H9 (cell line): ENCODE measurements around the gene MAP3K12. TPM values are rescaled to one million over a fixed set of nuclear protein-coding genes. Genes with fewer than 3 reads are reported as not detected.

Experiments
- DNase-seq: peaks from one replicate; pipeline ENCODE4 v3.0.0-alpha.2; 2017
- H2AFZ ChIP-seq: one replicate; pipeline ENCODE4 v1.6.1; 2013; ENCODE audit warnings: mild to moderate bottlenecking, low read length, control low read depth, moderate library complexity
- H2AK5ac ChIP-seq: 2 replicates; pipeline ENCODE4 v1.6.1; 2013; ENCODE audit warnings: low read length, control low read depth, mixed read lengths; ENCODE audit not compliant: insufficient read length
- H2BK120ac ChIP-seq: one replicate; pipeline ENCODE4 v1.6.1; 2013; ENCODE audit warnings: low read depth, mild to moderate bottlenecking, low read length, control low read depth, inconsistent platforms; ENCODE audit not compliant: poor library complexity, severe bottlenecking
- H2BK12ac ChIP-seq: 2 replicates; pipeline ENCODE4 v1.6.1; 2013; ENCODE audit warnings: low read length, control low read depth, mixed read lengths, low read depth; ENCODE audit not compliant: insufficient read length
- H2BK15ac ChIP-seq: 2 replicates; pipeline ENCODE4 v1.6.1; 2013; ENCODE audit warnings: low read depth, low read length, control low read depth
- H2BK20ac ChIP-seq: one replicate; pipeline ENCODE4 v1.6.1; 2013; ENCODE audit warnings: low read depth, mild to moderate bottlenecking, low read length, control low read depth, inconsistent platforms; ENCODE audit not compliant: poor library complexity, severe bottlenecking
- H2BK5ac ChIP-seq: 2 replicates; pipeline ENCODE4 v1.6.1; 2013; ENCODE audit warnings: low read length, control low read depth, mixed read lengths; ENCODE audit not compliant: insufficient read length
- H3K14ac ChIP-seq: 2 replicates; pipeline ENCODE4 v1.6.1; 2013; ENCODE audit warnings: low read length, control low read depth; ENCODE audit not compliant: insufficient read depth
- H3K18ac ChIP-seq: 2 replicates; pipeline ENCODE4 v1.6.1; 2013; ENCODE audit warnings: low read depth, mild to moderate bottlenecking, mixed read lengths, low read length, control low read depth; ENCODE audit not compliant: insufficient read length
- H3K23ac ChIP-seq: 2 replicates; pipeline ENCODE4 v1.6.1; 2013; ENCODE audit warnings: low read length, control low read depth, mixed read lengths, low read depth; ENCODE audit not compliant: insufficient read length
- H3K23me2 ChIP-seq: 2 replicates; pipeline ENCODE4 v1.6.1; 2013; ENCODE audit warnings: low read depth, mild to moderate bottlenecking, mixed read lengths, low read length, control low read depth; ENCODE audit not compliant: insufficient read length, poor library complexity, severe bottlenecking
- H3K27ac ChIP-seq: 2 replicates; pipeline ENCODE4 v1.5.1; 2013; ENCODE audit warnings: low read length, control low read depth, mixed read lengths, low read depth; ENCODE audit not compliant: insufficient read length
- H3K27me3 ChIP-seq: 2 replicates; pipeline ENCODE4 v1.6.1; 2013; ENCODE audit warnings: low read length, control low read depth, inconsistent platforms; ENCODE audit not compliant: insufficient read depth
- H3K4ac ChIP-seq: 2 replicates; pipeline ENCODE4 v1.6.1; 2013; ENCODE audit warnings: low read depth, mild to moderate bottlenecking, control low read depth, inconsistent platforms, low read length, moderate library complexity
- H3K4me1 ChIP-seq: 2 replicates; pipeline ENCODE4 v1.6.1; 2013; ENCODE audit warnings: low read length, control low read depth, inconsistent platforms; ENCODE audit not compliant: insufficient read depth
- H3K4me2 ChIP-seq: 2 replicates; pipeline ENCODE4 v1.6.1; 2013; ENCODE audit warnings: low read length, control low read depth, mixed read lengths; ENCODE audit not compliant: insufficient read length, insufficient read depth
- H3K56ac ChIP-seq: 2 replicates; pipeline ENCODE4 v1.6.1; 2013; ENCODE audit warnings: low read depth, mild to moderate bottlenecking, mixed read lengths, low read length, control low read depth; ENCODE audit not compliant: insufficient read length
- H3K79me1 ChIP-seq: 2 replicates; pipeline ENCODE4 v1.6.1; 2013; ENCODE audit warnings: low read depth, mild to moderate bottlenecking, moderate library complexity, low read length, control low read depth, inconsistent platforms; ENCODE audit not compliant: insufficient read depth, poor library complexity, severe bottlenecking
- H3K79me2 ChIP-seq: 2 replicates; pipeline ENCODE4 v1.6.1; 2013; ENCODE audit warnings: low read length, control low read depth, inconsistent platforms; ENCODE audit not compliant: insufficient read depth
- H3K9ac ChIP-seq: 2 replicates; pipeline ENCODE4 v1.6.1; 2013; ENCODE audit warnings: low read length, control low read depth, mixed read lengths; ENCODE audit not compliant: insufficient read length; ENCODE audit errors: extremely low read depth
- H3K9me3 ChIP-seq: one replicate; pipeline ENCODE4 v1.6.1; 2013; ENCODE audit warnings: low read depth, low read length, inconsistent platforms; ENCODE audit not compliant: control insufficient read depth
- H3T11ph ChIP-seq: one replicate; pipeline ENCODE4 v1.6.1; 2013; ENCODE audit warnings: mild to moderate bottlenecking, low read length, control low read depth, inconsistent platforms
- H4K20me1 ChIP-seq: one replicate; pipeline ENCODE4 v1.6.1; 2013; ENCODE audit not compliant: control insufficient read depth, insufficient read length, insufficient read depth
- H4K5ac ChIP-seq: 2 replicates; pipeline ENCODE4 v1.6.1; 2013; ENCODE audit warnings: low read depth, mild to moderate bottlenecking, mixed read lengths, low read length, control low read depth; ENCODE audit not compliant: insufficient read length
- H4K8ac ChIP-seq: replicated peaks from 2 replicates; pipeline ENCODE4 v1.6.1; 2013; ENCODE audit warnings: low read length, control low read depth, mixed read lengths, low read depth; ENCODE audit not compliant: insufficient read length
- H4K91ac ChIP-seq: 2 replicates; pipeline ENCODE4 v1.6.1; 2013; ENCODE audit warnings: low read depth, mild to moderate bottlenecking, moderate library complexity, mixed read lengths, low read length, control low read depth; ENCODE audit not compliant: insufficient read length
- H3K27ac Mint-ChIP-seq, 3 experiments: 2 replicates in 2 of 3; 3 replicates in 1 of 3; pipeline ENCODE4 v1.8.0; 2020 to 2021; ENCODE audit warnings: mixed read lengths in 3 of 3, mild to moderate bottlenecking in 1 of 3, moderate library complexity in 1 of 3
- H3K27me3 Mint-ChIP-seq: 2 replicates; pipeline ENCODE4 v1.8.0; 2021; ENCODE audit warnings: low read depth, mild to moderate bottlenecking, moderate library complexity, mixed read lengths
- H3K36me3 Mint-ChIP-seq, 3 experiments: 2 replicates in 2 of 3; 3 replicates in 1 of 3; pipeline ENCODE4 v1.8.0; 2020 to 2021; ENCODE audit warnings: low read depth in 3 of 3, mixed read lengths in 3 of 3; ENCODE audit not compliant: insufficient read depth in 1 of 3
- H3K4me1 Mint-ChIP-seq, 2 experiments: 2 replicates each; pipeline ENCODE4 v1.8.0; 2020; ENCODE audit warnings: mixed read lengths in 2 of 2
- H3K4me3 Mint-ChIP-seq, 2 experiments: 2 replicates in 1 of 2; 3 replicates in 1 of 2; pipeline ENCODE4 v1.8.0; 2020 to 2021; ENCODE audit warnings: mild to moderate bottlenecking in 2 of 2, mixed read lengths in 2 of 2, moderate library complexity in 1 of 2
- H3K9me3 Mint-ChIP-seq, 2 experiments: 2 replicates in 1 of 2; 3 replicates in 1 of 2; pipeline ENCODE4 v1.8.0; 2020; ENCODE audit warnings: mild to moderate bottlenecking in 2 of 2, mixed read lengths in 2 of 2, moderate library complexity in 1 of 2
- WGBS: extraction: QIAGEN DNeasy Blood & Tissue Kit; methylation state at CpG from one replicate; pipeline ENCODE4 v1.1.7; 2013; ENCODE audit warnings: missing lambda C conversion rate, low lambda C conversion rate, mixed read lengths; ENCODE audit not compliant: insufficient read length; ENCODE audit errors: extremely low coverage; 5-methylcytosine and 5-hydroxymethylcytosine counted together
- total RNA-seq: library from RNA; stranded (reverse); gene quantifications from 2 replicates; pipeline ENCODE4 v1.2.1, GENCODE V29; 2021
- TF ChIP-seq, protein P1 (sequence below): fragments of 200-600 bp; sonication (generic); conservative IDR thresholded peaks from 3 replicates; pipeline ENCODE4 v1.8.0; 2021; ENCODE audit warnings: antibody characterized with exemption, mild to moderate bottlenecking

The MAP3K12 gene
- total RNA-seq, 1 experiment from 2014 or later = 22.3 TPM

DNA sequence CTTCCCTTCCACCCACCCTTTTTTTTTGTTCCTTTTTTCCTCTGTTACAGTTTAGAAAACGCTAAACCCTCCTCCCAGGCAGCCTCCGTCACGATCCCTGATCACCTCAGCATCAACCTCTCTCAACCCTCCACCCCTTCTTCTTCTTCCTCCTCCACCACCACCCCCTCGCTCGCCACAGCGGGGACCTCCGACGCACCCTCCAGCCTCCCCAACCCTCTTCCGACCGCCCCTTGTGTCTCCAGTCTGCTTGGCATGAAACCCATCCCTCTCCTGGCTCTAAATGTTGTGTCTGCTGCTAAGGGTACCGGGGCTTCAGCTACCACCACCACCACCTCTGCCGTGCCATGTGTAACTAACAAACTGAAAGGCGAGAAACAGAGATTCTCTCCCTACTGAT is 24.4 kb downstream of the MAP3K12 start:
- no peak for DNase-seq
- Histone ChIP-seq H3K9me3 (no peaks in the 10 kb centered on the region), H4K20me1 (no peaks in the 10 kb centered on the region), H3K4ac (no peak overlapping the region), H3K79me2 (no peaks in the 10 kb centered on the region), H2BK12ac (no peak overlapping the region), H3K27me3 (no peaks in the 10 kb centered on the region), H2BK15ac (no peak overlapping the region), H3K27ac (peak overlapping the region; percentile 33), H3K14ac (no peak overlapping the region; the same call in 1 of the 2 replicates), H3K4me2 (no peak overlapping the region), H3K23me2 (no peaks in the 10 kb centered on the region), H3K18ac (no peak overlapping the region), H2BK20ac (no peak overlapping the region), H3T11ph (no peak overlapping the region), H4K5ac (no peak overlapping the region), H3K4me1 (no peaks in the 10 kb centered on the region), H2AK5ac (no peak overlapping the region), H3K23ac (no peak overlapping the region), H4K8ac (no peak overlapping the region), H3K9ac (no peak overlapping the region), H4K91ac (no peak overlapping the region), H2AFZ (no peak overlapping the region), H3K56ac (no peak overlapping the region), H3K79me1 (peaks cover 8% of the 10 kb centered on the region), H2BK120ac (no peak overlapping the region), H2BK5ac (no peak overlapping the region)
- no peaks in the 10 kb centered on the region; a peak in 1 of 5 replicates for H3K9me3 Mint-ChIP-seq
- H3K27me3 Mint-ChIP-seq = no peaks in the 10 kb centered on the region; the same call in 1 of the 2 replicates
- TF ChIP-seq, protein P1, sequence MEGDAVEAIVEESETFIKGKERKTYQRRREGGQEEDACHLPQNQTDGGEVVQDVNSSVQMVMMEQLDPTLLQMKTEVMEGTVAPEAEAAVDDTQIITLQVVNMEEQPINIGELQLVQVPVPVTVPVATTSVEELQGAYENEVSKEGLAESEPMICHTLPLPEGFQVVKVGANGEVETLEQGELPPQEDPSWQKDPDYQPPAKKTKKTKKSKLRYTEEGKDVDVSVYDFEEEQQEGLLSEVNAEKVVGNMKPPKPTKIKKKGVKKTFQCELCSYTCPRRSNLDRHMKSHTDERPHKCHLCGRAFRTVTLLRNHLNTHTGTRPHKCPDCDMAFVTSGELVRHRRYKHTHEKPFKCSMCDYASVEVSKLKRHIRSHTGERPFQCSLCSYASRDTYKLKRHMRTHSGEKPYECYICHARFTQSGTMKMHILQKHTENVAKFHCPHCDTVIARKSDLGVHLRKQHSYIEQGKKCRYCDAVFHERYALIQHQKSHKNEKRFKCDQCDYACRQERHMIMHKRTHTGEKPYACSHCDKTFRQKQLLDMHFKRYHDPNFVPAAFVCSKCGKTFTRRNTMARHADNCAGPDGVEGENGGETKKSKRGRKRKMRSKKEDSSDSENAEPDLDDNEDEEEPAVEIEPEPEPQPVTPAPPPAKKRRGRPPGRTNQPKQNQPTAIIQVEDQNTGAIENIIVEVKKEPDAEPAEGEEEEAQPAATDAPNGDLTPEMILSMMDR = no peak
- 0 out of 5 replicates have a peak overlapping the region, but pooled peaks of 1 of the 2 experiments have one; percentile 33 for H3K4me3 Mint-ChIP-seq
- peaks cover 67 to 98% (median 90%) of the 10 kb centered on the region in 3 experiments for H3K36me3 Mint-ChIP-seq
- peaks cover 40 to 56% of the 10 kb centered on the region in 2 experiments for H3K4me1 Mint-ChIP-seq
- no CpG with 5 or more reads among the region's 13 CpGs for WGBS
- H3K27ac Mint-ChIP-seq = peak overlapping the region; percentile 85 to 90 (median 87)
